GM10266 (cell line): ENCODE measurements around the gene OTUB2.

Experiments
- DNase-seq: peaks from one replicate; pipeline ENCODE4 v3.0.0; 2012; ENCODE audit errors: extremely low spot score
- CTCF ChIP-seq: IDR thresholded peaks from 2 replicates; pipeline ENCODE4 v1.5.1; 2012; ENCODE audit warnings: mild to moderate bottlenecking, low read depth; ENCODE audit not compliant: control insufficient read depth, insufficient read depth; ENCODE audit errors: missing control alignments

The OTUB2 gene

GRCh38 chr14:94051779-94052178, 25.6 kb downstream of the OTUB2 start:
- no peak for DNase-seq
- TF ChIP-seq CTCF, result no peak

- no peak for DNase-seq
Measured at GRCh38 chr14:94052199-94052598, 26.1 kb downstream of the OTUB2 start.

GRCh38 chr14:94052662-94053061, 26.5 kb downstream of the OTUB2 start:
- TF ChIP-seq CTCF, result no peak
- DNase-seq, result no peak

More at GRCh38 chr14:94052199-94052598, 26.1 kb downstream of the OTUB2 start:
- no peak for TF ChIP-seq CTCF

GRCh38 chr14:94054401-94054800, 28.3 kb downstream of the OTUB2 start:
- DNase-seq, result no peak
- TF ChIP-seq CTCF, result no peak

GRCh38 chr14:94054936-94055335, 28.8 kb downstream of the OTUB2 start:
- no peak for TF ChIP-seq CTCF
- no peak for DNase-seq

- no peak for TF ChIP-seq CTCF
- DNase-seq, result peak; percentile 51
Measured at GRCh38 chr14:94056579-94057308, 30.6 kb downstream of the OTUB2 start.

GRCh38 chr14:94058128-94058673, 32.1 kb downstream of the OTUB2 start:
- no peak for TF ChIP-seq CTCF
- no peak for DNase-seq
